ENCODE measurements around the gene HLA-DQA1. TPM values are rescaled to one million over a fixed set of nuclear protein-coding genes. Genes with fewer than 3 reads are reported as not detected.

HLA-DQA1 gene
- total and polyA plus RNA-seq, 9 of the 15 experiments (the other 6 are each of a cell fraction or from before 2014, with no cell fraction given): 0.04 to 0.49 TPM; not detected in 7

DNA sequence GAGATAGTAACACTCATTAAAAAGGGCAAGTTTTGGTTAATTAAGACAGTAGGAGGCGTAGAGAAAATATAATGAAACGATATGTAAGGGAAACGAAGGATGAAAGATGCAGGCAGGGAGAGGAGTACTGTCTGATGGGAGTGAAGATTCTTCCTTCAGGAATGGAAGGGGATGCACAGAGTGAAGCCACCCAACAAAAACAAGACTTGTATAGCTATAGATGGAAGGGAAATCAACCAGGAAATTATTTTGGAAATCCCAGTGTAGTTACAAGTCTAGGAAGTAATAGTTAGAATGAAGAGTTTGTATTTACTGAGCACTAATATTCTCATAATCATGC lies 27.8 kb upstream of the HLA-DQA1 start (continued):
- TF ChIP-seq RFX1 (IDR thresholded peaks at IDR 0.05) (no peak), POLR2H (tag; IDR thresholded peaks at IDR 0.05; ENCODE audit: low read depth) (no peak)
- TF ChIP-seq, protein P1, sequence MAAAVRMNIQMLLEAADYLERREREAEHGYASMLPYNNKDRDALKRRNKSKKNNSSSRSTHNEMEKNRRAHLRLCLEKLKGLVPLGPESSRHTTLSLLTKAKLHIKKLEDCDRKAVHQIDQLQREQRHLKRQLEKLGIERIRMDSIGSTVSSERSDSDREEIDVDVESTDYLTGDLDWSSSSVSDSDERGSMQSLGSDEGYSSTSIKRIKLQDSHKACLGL (CRISPR knock-in tag; IDR thresholded peaks at IDR 0.05; ENCODE audit: borderline replicate concordance, poor library complexity, severe bottlenecking): no peak

DNA sequence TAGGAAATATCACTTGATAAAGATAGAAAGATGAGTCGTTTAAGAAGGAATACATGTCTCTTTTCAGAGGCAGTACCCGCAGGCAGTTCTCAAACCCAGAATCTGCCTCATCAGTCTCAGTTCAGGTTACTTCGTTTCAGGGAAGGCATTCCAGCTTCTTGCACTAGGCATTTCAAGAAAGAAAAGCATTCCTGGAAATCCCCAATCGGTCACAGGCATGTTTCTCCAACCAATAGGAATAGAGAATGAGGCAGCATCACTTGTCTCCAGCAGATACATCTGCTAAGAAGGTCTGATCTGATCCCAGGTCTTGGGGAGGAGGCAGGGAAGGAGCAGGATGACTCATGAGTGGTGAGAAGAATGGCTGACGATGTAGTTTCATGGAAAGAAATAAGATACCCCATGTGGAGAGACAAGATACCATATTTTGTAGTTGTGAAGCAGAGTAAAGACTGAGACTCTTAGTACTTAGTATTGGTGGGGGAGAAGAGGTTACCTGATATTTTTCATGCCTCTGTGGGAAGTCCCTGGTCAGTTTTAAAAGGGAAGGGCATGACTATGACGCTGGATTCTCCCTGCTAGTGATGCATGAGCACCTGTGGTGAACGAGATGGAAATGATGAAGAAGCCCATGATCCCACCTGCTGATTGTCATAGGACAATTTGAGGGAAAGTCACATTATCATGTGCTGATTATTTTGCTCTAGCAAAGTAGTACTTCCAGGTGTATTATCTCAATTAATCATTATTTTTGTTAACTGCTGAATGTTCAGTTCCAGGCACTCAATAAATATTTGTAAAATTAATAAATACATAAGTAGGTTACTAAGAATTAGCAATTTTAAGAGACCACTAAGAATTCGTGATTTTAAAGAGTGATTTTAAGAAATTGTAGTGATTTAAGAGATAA lies 27.2 kb upstream of the HLA-DQA1 start:
- H3K79me2 ChIP-seq (ENCODE audit: control insufficient read depth, insufficient read depth, low read length): no peaks in the 10 kb centered on the region
- H3K27me3 ChIP-seq (ENCODE audit: control insufficient read depth in 2 of 2, insufficient read depth in 2 of 2, low read length in 2 of 2): no peaks in the 10 kb centered on the region
- in situ Hi-C loops (cut with MboI): no loop called here
- H3K4me2 ChIP-seq (ENCODE audit: insufficient read depth, low read length): no peak overlapping the region; the same call in 1 of the 2 replicates
- DNase-seq (ENCODE audit: extremely low read depth in 1 of 4, low spot score in 3 of 4) (peak; percentile 67 to 84 (median 76)), ATAC-seq (peak; percentile 100), FAIRE-seq (peak; percentile 98)
- BruUV-seq (replicated peaks): no TSS peak
- intact Hi-C loops (cut with micrococcal nuclease): no loop called here
- H3K4me3 ChIP-seq: no peak overlapping the region
- H3K4me1 ChIP-seq (replicated peaks in 1 of 2; ENCODE audit: control insufficient read depth in 2 of 2, insufficient read depth in 2 of 2, low read length in 2 of 2): peaks cover 0 to 3% of the 10 kb centered on the region in 2 experiments; a peak in 1 of 5 replicates
- no peaks in the 10 kb centered on the region for H4K20me1 ChIP-seq (replicated peaks; ENCODE audit: control insufficient read depth, insufficient read depth, low read length)
- POLR2A ChIA-PET: no interaction called here
- CTCF ChIA-PET (ENCODE audit: low intra/inter-chr PET ratio): no interaction called here
- H2AFZ ChIP-seq (ENCODE audit: low read depth, low read length): peak overlapping the region; percentile 68
- no peaks in the 10 kb centered on the region for H3K9me3 ChIP-seq (replicated peaks; ENCODE audit: control insufficient read depth, insufficient read depth, low read depth, low read length)
- peak overlapping the region; percentile 36; the same call in 1 of the 3 replicates for H3K27ac ChIP-seq (ENCODE audit: extremely low read depth, low read depth, low read length)
- no peak overlapping the region for H3K9ac ChIP-seq (ENCODE audit: insufficient read depth in 1 of 2, low read depth in 2 of 2, low read length in 2 of 2)
- WGBS (ENCODE audit: insufficient coverage, low coverage, missing lambda C conversion rate): under 1% methylated on average over 8 of the region's 8 CpGs
- no peaks in the 10 kb centered on the region for H3K36me3 ChIP-seq (ENCODE audit: control insufficient read depth, insufficient read depth, low read length)
- H3K9me1 ChIP-seq (ENCODE audit: control insufficient read depth, insufficient read depth, low read length): no peaks in the 10 kb centered on the region
- peak; percentile 87 for TF ChIP-seq JUND (IDR thresholded peaks at IDR 0.05; ENCODE audit: borderline replicate concordance, low read depth, low read length)
- peak; percentile 88; the same call in 2 of the 3 replicates for TF ChIP-seq JUND (tag; IDR thresholded peaks at IDR 0.05; ENCODE audit: borderline replicate concordance, low read depth, low read length)
- peak; percentile 18 for TF ChIP-seq NFYB (IDR thresholded peaks at IDR 0.05; ENCODE audit: extremely low read depth, insufficient read length)
- TF ChIP-seq ZFX (CRISPR knock-in tag; IDR thresholded peaks at IDR 0.05): no peak
- TF ChIP-seq ATF1 (CRISPR knock-in tag; IDR thresholded peaks at IDR 0.05): no peak
- TF ChIP-seq ATF1 (tag; IDR thresholded peaks at IDR 0.05): peak; percentile 57
- TF ChIP-seq NR3C1 (CRISPR knock-in tag; IDR thresholded peaks at IDR 0.05): no peak
- no peak for TF ChIP-seq SRF (CRISPR knock-in tag; IDR thresholded peaks at IDR 0.05)
- peak; percentile 53 for TF ChIP-seq FOS (IDR thresholded peaks at IDR 0.05; ENCODE audit: extremely low read depth, insufficient read length)
- TF ChIP-seq RBM14 (IDR thresholded peaks at IDR 0.05; ENCODE audit: borderline replicate concordance, insufficient read depth, low read depth, low read length): no peak
- peak; percentile 95 for TF ChIP-seq RFX5 (IDR thresholded peaks at IDR 0.05; ENCODE audit: low read depth, low read length)
- peak; percentile 69 for TF ChIP-seq CREM (IDR thresholded peaks at IDR 0.05; ENCODE audit: low read depth)
- TF ChIP-seq ARID1B (IDR thresholded peaks at IDR 0.05): 0 out of 2 replicates have a peak, but pooled peaks have one; percentile 17
- no peak for TF ChIP-seq MED1 (CRISPR knock-in tag; IDR thresholded peaks at IDR 0.05; ENCODE audit: borderline replicate concordance)
- TF ChIP-seq CREB1 (IDR thresholded peaks at IDR 0.05): peak; percentile 60
- peak; percentile 54; the same call in 1 of the 2 replicates for TF ChIP-seq CREB1 (CRISPR knock-in tag; IDR thresholded peaks at IDR 0.05)
- peak; percentile 80 for TF ChIP-seq FOSL1 (tag; conservative IDR thresholded peaks at IDR 0.05)
- no peak for TF ChIP-seq SREBF1 (IDR thresholded peaks at IDR 0.05; ENCODE audit: borderline replicate concordance, low read depth, low read length)
- TF ChIP-seq RAD51 (IDR thresholded peaks at IDR 0.05; ENCODE audit: borderline replicate concordance, low read depth): no peak
- TF ChIP-seq ESRRB (CRISPR knock-in tag; IDR thresholded peaks at IDR 0.05; ENCODE audit: borderline replicate concordance): no peak
